ENCODE measurements around the gene NES.
A peak's percentile ranks its signal among the peaks of the same experiment; 100 is the strongest.

The NES gene

DNA sequence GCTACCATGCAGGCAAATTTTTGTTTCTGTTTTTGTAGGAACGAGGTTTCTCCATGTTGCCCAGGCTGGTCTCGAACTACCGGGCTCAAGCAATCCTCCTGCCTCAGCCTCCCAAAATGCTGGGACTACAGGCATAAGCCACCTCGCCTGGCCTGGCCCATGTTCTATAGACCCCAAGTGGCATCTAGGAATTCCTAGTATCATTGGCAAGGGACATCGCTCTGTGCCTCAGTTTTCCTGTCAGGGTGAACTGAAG lies 14.5 kb downstream of the NES start:
- no peak for DNase-seq

DNA sequence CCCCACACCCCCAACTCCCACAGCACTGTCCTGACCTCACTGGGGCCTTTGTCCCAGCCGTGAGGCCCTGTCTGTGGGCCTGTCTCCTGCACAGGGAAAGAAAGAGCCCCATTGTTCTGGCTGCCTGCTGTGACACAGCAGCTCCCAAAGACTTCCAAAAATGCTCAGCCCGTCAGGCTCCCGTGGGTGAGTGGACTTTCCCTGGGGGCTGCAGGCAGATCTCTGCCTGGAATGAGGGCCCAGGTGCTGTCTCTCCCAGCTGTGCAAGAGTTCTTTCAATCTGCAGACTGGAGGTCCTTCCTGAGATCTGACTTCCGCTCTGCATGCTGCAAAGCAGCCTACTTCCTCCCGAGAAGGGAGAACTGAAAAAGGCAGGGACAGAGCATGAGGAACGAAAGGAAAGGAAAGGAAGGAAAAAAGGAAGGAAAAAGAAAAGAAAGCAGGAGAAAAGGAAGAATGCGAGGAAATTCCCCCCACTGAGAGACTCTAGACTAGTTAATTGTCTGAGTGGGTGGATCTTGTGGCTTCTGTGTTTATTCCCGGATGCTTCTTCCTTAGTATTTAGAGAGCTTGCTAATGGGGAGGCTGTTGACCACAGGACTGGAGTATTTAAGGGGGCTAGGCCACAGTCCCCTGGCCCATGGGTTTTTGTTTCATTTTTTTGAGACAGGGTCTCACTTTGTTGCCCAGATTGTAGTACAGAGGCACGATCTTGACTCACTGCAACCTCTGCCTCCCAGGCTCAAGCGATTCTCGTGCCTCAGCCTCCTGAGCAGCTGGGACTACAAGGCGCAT lies 15.0 kb downstream of the NES start:
- no peak for DNase-seq

DNA sequence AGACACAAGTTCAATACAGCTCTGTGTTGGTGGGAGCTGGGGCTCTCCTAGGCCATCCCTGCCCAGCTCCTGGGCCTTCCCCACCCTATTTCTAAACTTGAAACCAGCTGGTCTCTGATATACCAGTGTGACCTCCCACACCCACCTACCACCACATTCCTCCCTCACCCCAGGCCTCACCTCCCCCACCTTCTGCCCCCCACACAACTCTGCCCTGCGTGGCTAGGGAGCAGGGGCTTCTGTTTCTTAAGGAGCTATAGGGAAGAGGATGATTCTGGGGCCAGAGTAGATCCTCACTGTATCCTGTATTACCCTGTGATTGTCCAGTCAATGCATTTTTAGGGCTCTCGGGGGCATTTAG lies 16.5 kb downstream of the NES start:
- DNase-seq, result no peak

DNA sequence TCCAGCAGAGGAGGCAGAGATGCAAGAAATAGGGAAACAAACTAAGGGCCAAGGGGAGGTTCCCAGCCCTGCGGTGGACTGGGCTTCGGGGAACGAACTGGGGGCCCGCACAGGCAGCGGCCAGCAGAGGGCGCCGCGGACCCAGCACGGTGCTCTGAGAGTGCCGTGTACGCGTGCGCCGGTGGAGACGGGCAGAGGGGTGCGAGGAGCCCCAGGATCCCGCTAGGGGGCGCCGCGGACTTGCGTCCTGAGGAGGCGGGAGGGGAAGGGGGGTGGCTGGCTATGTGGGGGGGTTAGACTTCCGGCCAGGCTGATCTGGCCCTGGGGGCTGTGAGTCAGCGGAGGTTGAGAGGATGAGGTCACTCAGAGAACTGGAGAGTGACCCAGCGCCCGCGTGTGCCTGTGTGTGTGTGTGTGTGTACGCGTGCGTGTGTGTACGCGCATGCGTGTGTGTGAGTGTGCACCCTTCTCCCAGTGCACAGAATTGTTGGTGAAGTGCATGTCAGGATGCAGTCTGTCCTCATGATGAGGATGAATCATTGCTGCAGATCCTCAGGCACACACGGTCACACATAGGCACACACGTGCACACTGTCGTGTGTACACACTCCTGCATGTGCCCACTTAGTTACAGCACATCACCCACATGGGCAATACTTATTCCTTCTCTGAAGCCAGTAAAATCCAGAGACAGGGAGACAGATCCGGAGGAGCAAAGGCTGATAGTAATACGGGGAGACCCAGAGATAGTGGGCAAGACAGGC lies 17.0 kb downstream of the NES start:
- DNase-seq, result peak; percentile 77 to 91 (median 86)

DNA sequence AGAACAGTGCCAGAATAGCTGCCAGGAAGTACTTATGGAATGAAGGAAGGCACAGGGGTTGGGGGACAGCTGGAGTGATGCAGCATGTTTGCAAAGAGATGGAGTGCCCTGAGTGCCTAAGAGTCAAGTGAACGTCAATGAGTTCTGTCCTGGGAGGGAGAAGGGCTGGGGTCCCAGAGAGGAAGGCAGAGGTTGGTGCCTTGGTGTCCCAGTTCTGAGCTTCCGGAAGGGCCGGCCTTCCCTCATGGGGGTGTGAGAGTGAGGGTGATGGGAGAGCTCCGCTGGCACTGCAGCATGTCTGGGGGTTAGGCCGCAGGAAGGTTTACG lies 17.6 kb downstream of the NES start:
- no peak for DNase-seq

DNA sequence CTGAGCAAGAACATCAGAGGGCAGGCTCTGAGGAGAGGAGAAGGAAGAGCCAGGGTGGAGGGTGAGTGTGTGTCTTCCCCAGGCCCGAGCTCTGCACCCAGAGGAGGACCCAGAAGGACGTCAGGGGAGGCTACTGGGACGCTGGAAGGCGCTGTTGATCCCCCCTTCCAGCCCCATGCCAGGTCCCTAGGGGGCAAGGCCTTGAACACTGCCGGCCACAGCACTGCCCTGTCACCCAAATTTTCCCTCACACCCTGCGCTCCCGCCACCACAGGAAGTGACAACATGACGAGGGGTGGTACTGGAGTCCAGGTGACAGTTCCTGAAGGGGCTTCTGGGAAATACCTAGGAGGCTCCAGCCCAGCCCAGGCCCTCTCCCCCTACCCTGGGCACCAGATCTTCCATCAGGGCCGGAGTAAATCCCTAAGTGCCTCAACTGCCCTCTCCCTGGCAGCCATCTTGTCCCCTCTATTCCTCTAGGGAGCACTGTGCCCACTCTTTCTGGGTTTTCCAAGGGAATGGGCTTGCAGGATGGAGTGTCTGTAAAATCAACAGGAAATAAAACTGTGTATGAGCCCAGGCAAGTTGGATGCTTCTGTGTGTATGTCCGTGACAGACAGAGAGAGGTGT lies 18.1 kb downstream of the NES start:
- DNase-seq, result no peak

DNA sequence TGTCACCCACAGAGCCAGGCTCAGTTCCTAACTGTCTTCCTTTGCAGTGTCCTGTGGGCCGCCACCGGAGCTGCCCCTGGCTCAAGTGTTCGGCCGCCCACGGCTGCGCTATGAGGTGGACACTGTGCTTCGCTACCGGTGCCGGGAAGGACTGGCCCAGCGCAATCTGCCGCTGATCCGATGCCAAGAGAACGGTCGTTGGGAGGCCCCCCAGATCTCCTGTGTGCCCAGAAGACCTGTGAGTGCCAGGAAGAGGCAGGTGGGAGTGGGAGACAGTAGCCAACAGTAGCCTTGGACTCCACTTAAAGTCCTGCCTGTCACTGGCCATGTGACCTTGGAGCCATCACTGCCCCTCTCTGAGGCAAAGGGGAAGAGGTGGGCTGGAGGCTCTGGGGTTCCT lies 18.7 kb downstream of the NES start:
- DNase-seq, result no peak

DNA sequence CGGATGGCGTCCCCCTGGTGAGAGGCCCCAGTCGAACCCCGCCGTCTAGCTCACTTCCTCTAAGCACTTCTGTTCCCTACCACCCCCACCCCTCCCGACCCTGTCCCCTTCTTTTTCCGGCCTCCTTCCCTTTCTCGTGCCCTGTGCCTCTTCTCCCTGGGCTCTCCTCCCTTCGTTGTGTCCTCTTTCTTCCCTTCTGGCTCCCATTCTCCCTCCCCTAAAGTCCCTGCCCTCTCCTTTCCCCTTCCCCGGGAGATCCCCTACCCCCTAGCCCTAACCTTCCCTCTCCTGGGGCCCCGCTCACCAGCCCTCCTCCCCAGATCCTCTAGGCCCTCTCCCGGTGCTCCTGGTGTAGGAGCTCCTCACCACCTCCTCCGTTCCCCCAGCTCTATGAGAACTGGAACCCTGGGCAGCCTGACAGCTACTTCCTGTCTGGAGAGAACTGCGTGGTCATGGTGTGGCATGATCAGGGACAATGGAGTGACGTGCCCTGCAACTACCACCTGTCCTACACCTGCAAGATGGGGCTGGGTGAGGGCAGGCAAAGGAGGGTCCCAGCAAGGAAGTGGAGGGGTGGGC lies 19.4 kb downstream of the NES start:
- DNase-seq, result no peak

DNA sequence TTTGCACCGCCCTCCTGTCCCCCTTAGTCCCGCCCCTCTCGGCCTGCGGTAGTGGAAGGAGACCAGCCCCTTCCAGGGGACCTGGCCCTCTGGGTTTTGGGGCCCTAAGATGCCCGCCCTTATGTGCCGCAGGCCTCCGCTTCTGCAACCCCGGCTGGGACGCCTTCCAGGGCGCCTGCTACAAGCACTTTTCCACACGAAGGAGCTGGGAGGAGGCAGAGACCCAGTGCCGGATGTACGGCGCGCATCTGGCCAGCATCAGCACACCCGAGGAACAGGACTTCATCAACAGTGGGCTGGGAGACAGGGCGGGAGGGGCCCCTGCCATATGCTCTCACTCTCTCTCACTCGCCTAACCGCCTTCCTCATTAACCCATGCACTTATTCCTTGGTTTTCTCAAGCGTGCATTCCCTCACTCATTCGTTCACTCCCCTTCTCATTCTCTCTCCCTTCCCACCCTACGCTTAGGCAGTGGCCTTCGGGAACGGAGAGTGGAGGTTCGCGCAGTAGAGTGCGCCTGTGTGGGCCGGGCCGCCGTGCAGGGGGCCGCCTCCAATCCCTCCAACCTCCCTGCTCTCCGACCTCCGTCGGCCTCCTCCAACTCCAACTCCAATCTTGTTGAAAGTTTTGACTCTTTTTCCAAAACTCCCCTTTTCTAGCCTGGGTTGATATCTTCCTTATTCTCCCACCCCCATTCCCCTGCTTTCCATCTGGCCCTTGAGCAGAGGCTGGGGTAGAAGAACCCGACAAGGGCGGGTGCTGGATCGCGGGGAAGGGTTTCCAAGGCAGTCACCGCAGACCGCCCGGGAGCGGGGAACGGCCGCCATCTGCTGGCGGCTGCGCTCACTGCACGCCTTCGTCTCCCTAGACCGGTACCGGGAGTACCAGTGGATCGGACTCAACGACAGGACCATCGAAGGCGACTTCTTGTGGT lies 20.1 kb downstream of the NES start:
- peak; percentile 25 to 72 (median 62) for DNase-seq

DNA sequence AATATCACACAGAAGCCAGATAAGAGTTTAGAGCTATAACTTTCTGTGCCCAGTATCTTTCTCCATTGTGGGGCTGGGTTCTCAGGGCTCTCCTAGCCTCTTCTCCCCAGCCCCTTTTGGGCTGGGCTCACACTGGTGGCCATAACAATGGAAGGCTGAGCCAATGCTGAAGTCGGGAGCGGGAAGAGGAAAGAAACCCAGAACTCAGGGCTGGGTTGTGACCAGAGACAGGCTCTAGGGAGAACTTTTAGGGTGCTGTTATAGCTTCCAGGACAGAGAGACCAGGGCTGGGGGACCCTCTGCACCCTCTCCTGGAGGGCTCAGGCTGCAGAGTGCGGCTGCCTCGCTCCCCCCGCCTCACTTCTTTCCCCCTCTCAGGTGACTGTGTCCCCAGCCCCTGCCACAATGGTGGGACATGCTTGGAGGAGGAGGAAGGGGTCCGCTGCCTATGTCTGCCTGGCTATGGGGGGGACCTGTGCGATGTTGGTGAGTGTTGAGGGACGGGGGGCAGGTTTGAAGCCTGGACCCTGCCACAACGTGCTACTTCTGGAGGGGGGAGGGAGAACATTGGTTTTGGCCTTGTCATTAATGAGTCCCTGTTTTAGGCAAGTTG lies 21.2 kb downstream of the NES start:
- no peak for DNase-seq

DNA sequence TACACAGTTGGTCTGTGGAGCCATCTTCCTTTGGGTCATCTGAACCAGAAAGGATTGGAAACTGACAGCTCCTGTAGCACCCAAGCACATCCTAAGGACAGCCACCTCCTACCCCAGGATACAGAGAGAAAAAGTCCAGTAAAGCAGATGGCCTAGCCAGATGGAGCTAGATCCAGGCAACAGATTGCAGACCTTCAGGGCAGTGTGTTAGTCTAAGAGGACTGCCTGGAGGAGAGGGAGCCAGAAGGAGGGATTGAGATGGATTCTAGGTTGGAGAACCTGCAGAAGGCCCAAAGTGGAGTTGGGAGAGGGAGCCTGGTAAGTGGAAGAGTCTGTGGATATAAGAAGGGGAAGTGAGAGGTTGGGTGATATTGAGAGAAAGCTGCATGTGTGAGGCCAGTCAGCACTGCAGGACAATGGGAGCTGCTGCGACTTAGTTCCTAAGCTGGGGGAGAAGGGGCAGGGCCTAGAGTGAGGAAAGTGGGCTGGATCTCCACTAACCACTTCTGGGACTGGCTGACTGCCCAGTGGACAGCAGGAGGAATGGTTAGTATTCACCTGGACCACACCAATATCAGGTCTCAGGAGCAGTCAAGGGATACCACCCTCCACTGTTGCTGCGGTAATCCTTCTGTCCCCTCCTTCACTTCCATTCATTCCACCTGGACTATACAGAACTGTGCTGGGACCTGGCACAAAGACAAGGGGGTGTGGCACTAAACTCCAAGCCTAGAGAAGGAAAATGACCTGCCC lies 21.9 kb downstream of the NES start:
- no peak for DNase-seq

DNA sequence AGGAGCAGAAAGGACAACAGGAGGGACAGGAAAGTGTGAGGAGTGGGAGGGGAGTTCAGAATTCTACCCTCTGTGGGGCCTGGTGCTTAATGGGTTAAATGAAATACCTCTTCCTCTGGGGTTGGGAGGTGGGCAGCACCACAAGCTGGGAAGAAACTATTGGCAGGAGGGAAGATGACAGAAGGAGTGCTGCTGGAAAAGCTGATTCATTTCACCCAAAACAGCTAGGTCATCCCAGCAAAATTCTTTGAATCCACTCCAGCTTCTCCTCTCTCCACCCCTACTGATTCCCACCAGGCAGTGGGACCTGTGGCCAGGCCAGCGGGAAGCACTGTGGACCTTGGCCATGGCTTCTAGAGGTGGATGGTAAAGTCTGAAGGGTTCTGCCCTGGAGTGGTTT lies 22.5 kb downstream of the NES start:
- no peak for DNase-seq

DNA sequence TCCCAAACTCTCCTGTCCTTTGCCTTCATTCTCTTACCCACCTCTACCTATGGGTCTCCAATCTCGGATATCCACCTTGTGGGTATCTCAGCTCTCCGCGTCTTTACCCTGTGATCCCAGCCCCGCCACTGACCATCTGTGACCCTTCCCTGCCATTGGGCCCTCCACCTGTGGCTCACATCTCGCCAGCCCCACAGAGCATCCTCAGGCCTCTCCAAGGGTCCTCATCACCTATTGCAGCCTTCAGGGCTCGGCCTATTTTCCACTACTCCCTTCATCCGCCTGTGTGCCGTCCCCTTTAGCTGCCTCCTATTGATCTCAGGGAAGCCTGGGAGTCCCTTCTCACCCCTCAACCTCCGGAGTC lies 24.2 kb downstream of the NES start:
- DNase-seq, result no peak

DNA sequence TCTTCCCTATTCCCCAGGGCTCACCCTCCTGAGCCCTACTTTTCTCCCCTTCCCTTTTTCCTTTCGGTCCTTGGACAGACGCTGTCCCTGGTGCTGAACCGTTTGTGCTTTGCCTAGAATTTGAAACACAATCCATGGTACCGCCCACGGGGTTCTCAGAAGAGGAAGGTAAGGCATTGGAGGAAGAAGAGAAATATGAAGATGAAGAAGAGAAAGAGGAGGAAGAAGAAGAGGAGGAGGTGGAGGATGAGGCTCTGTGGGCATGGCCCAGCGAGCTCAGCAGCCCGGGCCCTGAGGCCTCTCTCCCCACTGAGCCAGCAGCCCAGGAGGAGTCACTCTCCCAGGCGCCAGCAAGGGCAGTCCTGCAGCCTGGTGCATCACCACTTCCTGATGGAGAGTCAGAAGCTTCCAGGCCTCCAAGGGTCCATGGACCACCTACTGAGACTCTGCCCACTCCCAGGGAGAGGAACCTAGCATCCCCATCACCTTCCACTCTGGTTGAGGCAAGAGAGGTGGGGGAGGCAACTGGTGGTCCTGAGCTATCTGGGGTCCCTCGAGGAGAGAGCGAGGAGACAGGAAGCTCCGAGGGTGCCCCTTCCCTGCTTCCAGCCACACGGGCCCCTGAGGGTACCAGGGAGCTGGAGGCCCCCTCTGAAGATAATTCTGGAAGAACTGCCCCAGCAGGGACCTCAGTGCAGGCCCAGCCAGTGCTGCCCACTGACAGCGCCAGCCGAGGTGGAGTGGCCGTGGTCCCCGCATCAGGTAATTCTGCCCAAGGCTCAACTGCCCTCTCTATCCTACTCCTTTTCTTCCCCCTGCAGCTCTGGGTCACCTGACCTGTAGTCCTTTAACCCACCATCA lies 24.8 kb downstream of the NES start:
- no peak for DNase-seq

DNA sequence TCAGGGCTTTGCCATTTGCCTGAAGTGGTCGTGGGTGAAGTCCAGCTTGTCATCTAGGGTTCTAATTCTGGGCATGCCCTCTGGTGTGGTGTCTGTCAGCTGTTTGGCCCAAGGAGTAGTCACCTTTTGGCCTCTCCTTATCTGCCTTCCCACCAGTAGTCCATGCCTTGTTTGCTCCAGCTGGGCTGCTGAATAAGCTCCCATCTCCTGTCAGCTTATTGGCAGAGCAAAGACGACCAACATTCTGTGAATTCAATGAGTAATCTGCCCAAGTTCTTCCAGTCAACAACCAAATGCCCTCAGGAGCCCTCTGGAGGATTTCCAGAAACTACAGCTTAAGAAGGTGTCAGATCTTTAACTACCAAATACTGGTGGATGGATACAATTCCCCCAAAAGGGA lies 28.3 kb downstream of the NES start:
- no peak for DNase-seq

DNA sequence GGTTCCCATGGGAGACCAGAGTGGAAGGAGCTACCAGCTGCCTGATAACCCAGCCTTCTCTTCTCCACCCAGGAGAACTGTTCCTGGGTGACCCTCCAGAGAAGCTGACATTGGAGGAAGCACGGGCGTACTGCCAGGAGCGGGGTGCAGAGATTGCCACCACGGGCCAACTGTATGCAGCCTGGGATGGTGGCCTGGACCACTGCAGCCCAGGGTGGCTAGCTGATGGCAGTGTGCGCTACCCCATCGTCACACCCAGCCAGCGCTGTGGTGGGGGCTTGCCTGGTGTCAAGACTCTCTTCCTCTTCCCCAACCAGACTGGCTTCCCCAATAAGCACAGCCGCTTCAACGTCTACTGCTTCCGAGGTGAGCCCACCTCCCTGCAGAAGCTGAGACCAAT lies 28.7 kb downstream of the NES start:
- DNase-seq, result no peak

DNA sequence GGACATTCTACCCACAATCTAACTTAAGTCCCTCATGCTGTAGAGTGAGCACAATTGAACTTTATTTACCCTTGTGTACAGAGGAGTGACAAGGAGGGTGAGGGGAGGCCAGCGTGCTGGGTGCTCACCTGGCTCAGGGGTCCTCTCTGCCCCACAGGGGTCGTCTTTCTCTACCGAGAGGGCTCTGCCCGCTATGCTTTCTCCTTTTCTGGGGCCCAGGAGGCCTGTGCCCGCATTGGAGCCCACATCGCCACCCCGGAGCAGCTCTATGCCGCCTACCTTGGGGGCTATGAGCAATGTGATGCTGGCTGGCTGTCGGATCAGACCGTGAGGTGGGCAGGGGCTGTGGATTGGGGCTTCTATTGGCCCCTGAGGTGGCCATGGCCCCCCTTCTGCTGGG lies 29.9 kb downstream of the NES start:
- no peak for DNase-seq

DNA sequence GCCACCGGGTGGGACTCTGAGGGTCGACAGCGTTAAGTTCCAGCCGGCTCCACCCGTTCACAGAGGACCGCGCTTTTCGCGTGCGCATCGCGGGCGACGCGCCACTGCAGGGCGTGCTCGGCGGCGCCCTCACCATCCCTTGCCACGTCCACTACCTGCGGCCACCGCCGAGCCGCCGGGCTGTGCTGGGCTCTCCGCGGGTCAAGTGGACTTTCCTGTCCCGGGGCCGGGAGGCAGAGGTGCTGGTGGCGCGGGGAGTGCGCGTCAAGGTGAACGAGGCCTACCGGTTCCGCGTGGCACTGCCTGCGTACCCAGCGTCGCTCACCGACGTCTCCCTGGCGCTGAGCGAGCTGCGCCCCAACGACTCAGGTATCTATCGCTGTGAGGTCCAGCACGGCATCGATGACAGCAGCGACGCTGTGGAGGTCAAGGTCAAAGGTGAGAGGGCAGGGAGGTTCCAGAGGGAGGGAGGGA lies 30.4 kb downstream of the NES start:
- DNase-seq, result no peak

DNA sequence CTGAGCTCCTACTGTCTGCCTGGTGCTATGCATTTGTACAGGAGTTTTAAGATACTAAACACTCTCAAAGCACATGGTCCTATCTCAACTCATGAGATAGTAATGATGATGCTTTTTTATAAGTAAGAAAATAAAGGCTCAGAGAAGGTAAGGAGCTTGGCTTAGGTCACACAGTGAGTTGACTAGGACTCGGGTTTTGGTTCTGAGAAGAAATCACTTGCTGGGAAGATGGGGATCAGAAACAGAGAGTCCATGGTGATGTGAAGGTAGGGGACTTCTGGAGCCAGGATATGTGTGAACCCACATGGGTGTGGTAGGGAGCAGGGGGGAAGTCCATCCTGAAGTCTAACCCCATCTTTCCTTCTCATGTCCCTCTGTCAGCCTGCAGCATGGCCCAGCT lies 31.5 kb downstream of the NES start:
- DNase-seq, result no peak

DNA sequence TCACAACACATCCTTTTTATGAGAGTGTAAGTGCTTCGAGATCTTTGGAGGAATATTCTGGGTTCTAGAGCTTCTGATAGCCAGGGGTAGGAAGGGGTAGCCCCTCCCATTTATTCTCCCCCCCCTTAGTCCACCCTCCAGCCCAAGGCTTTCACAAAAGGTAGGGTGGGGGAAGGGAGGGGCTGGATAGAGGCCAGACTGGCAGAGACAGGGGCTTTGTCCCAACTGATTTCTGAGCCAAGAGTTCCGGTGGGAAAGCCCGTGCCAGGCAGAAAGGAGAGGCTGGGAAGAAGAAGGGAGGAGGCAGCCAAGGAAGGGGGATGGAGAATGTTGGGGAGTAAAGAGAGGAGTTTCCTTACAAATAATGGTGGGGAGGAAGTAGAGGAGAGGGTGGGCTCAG lies 32.2 kb downstream of the NES start:
- DNase-seq, result no peak

DNA sequence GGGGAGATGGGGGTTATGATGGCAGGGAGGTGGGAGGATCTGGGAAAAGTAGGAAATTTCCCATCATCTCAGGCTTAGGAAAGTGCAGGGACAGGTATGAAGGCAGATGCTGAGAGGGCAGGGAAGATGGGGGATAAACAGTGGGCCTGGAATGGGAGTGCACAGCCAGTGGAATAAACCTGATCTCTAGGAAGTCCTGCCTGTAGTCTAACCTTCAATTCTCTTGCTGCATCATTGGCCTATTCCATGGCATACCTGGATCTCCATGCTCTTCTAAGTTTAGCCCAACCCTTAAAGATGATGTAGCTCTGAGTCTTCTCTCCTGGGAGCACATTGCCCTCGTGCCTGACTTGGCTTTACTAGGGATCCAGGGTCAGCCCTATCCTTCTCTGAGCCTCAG lies 32.6 kb downstream of the NES start:
- DNase-seq, result no peak

All from stimulated activated naive CD4-positive, alpha-beta T cell (primary cell).